HG03108 (cell line): ENCODE measurements around the gene AHSP.
"Not testable (repeated sequence)": the region's sequence is repeated elsewhere in the genome, so short reads cannot be mapped to it uniquely, and the experiment has no call there.

ENCODE experiments used
- ATAC-seq: cut with Tn5 transposase; IDR thresholded peaks from one replicate; pipeline ENCODE4 v1.9.1; 2021; ENCODE audit warnings: moderate library complexity; ENCODE audit not compliant: unreplicated experiment

AHSP gene

GRCh38 chr16:31529937-31530312 lies 2.2 kb downstream of the AHSP start:
- ATAC-seq = no peak

- no peak for ATAC-seq
Measured at GRCh38 chr16:31530405-31530804, 2.7 kb downstream of the AHSP start.

GRCh38 chr16:31531096-31531495 lies 3.4 kb downstream of the AHSP start:
- no peak for ATAC-seq

- ATAC-seq = no peak
Measured at GRCh38 chr16:31532120-31532519, 4.4 kb downstream of the AHSP start.

- ATAC-seq = no peak
Measured at GRCh38 chr16:31532896-31533295, 5.2 kb downstream of the AHSP start.

- no peak for ATAC-seq
Measured at GRCh38 chr16:31535737-31536136, 8.0 kb downstream of the AHSP start.

- ATAC-seq = no peak
Measured at GRCh38 chr16:31536804-31537361, 9.2 kb downstream of the AHSP start.

GRCh38 chr16:31537362-31538242 lies 9.9 kb downstream of the AHSP start:
- no peak for ATAC-seq

- ATAC-seq = not testable (repeated sequence)
Measured at GRCh38 chr16:31538243-31538598, 10.5 kb downstream of the AHSP start.

GRCh38 chr16:31539762-31540161 lies 12.1 kb downstream of the AHSP start:
- not testable (repeated sequence) for ATAC-seq

GRCh38 chr16:31542763-31543162 lies 15.1 kb downstream of the AHSP start:
- ATAC-seq = no peak

- ATAC-seq = no peak
Measured at GRCh38 chr16:31561426-31562233, 33.9 kb downstream of the AHSP start.

GRCh38 chr16:31568577-31569359 lies 41.1 kb downstream of the AHSP start:
- ATAC-seq = no peak

- no peak for ATAC-seq
Measured at GRCh38 chr16:31569360-31569717, 41.6 kb downstream of the AHSP start.

- no peak for ATAC-seq
Measured at GRCh38 chr16:31572821-31573220, 45.1 kb downstream of the AHSP start.

- ATAC-seq = not testable (repeated sequence)
Measured at GRCh38 chr16:31574159-31574558, 46.5 kb downstream of the AHSP start.

GRCh38 chr16:31577411-31577810 lies 49.7 kb downstream of the AHSP start:
- ATAC-seq = no peak
